CD14-positive monocyte (primary cell): ENCODE results near the gene SYNPO. TPM values are rescaled to one million over a fixed set of nuclear protein-coding genes. Genes with fewer than 3 reads are reported as not detected.
A peak's percentile ranks its signal among the peaks of the same experiment; 100 is the strongest.

Experiments
- DNase-seq, 3 donors: peaks; one replicate each; pipeline ENCODE4 v3.0.0-alpha.2; 2011 to 2022
- H2AFZ ChIP-seq: 2 replicates; pipeline ENCODE4 v1.6.0; 2012; ENCODE audit warnings: mild to moderate bottlenecking, low read depth, low read length, inconsistent platforms; ENCODE audit not compliant: insufficient read depth, poor library complexity, severe bottlenecking
- H3K27ac ChIP-seq, 2 donors: 1 replicate in 1 of 2; 2 replicates in 1 of 2; pipeline ENCODE4 v1.5.1; 2012 to 2013; ENCODE audit warnings: low read length in 2 of 2, control low read depth in 1 of 2, inconsistent platforms in 1 of 2, low read depth in 1 of 2, mild to moderate bottlenecking in 1 of 2
- H3K27me3 ChIP-seq, 2 donors: one replicate each; pipeline versions ENCODE4 v1.6.0 to v1.6.1; 2011 to 2013; ENCODE audit warnings: low read length in 2 of 2; ENCODE audit not compliant: control insufficient read depth in 2 of 2, insufficient read depth in 2 of 2
- H3K36me3 ChIP-seq, 2 donors: replicated peaks in 1 of 2; 1 replicate in 1 of 2; 2 replicates in 1 of 2; pipeline versions ENCODE4 v1.5.1 to v1.6.1; 2012 to 2013; ENCODE audit warnings: low read length in 2 of 2, control low read depth in 1 of 2, inconsistent platforms in 1 of 2, mild to moderate bottlenecking in 1 of 2; ENCODE audit not compliant: insufficient read depth in 2 of 2, control insufficient read depth in 1 of 2
- H3K4me1 ChIP-seq, 2 donors: 1 replicate in 1 of 2; 2 replicates in 1 of 2; pipeline versions ENCODE4 v1.5.1 to v1.6.1; 2012 to 2013; ENCODE audit warnings: low read length in 2 of 2, control low read depth in 1 of 2, inconsistent platforms in 1 of 2, mild to moderate bottlenecking in 1 of 2, moderate library complexity in 1 of 2; ENCODE audit not compliant: insufficient read depth in 2 of 2, control insufficient read depth in 1 of 2
- H3K4me2 ChIP-seq: replicated peaks from 2 replicates; pipeline ENCODE3; 2012; ENCODE audit warnings: low read length, moderate library complexity, mild to moderate bottlenecking; ENCODE audit not compliant: poor library complexity, severe bottlenecking; ENCODE audit errors: extremely low read depth
- H3K4me3 ChIP-seq, 3 experiments: fragments of 200-600 bp in 1 of 3; sonication (generic) in 1 of 3; replicated peaks in 1 of 3; 1 replicate in 2 of 3; 2 replicates in 1 of 3; pipeline ENCODE4 v1.5.1; 2011 to 2013; ENCODE audit warnings: low read length in 3 of 3, mild to moderate bottlenecking in 3 of 3, control low read depth in 2 of 3, low read depth in 2 of 3, inconsistent platforms in 1 of 3, moderate library complexity in 1 of 3
- H3K79me2 ChIP-seq: 2 replicates; pipeline ENCODE4 v1.6.0; 2012; ENCODE audit warnings: mild to moderate bottlenecking, control low read depth, inconsistent platforms, low read length, moderate library complexity; ENCODE audit not compliant: insufficient read depth
- H3K9ac ChIP-seq: 2 replicates; pipeline ENCODE4 v1.6.0; 2017; ENCODE audit warnings: low read length, mild to moderate bottlenecking; ENCODE audit not compliant: insufficient read depth, poor library complexity, severe bottlenecking
- H3K9me3 ChIP-seq, 2 donors: replicated peaks in 1 of 2; 1 replicate in 1 of 2; 2 replicates in 1 of 2; pipeline versions ENCODE4 v1.5.1 to v1.6.1; 2012 to 2013; ENCODE audit warnings: low read length in 2 of 2, control low read depth in 1 of 2; ENCODE audit not compliant: control insufficient read depth in 1 of 2, insufficient read depth in 1 of 2
- H4K20me1 ChIP-seq: 2 replicates; pipeline ENCODE4 v1.6.0; 2012; ENCODE audit warnings: mild to moderate bottlenecking, low read length, control low read depth, moderate library complexity; ENCODE audit not compliant: insufficient read depth
- H3K27ac Mint-ChIP-seq, 7 donors: one replicate each; pipeline ENCODE4 v1.8.0; 2020; ENCODE audit warnings: mild to moderate bottlenecking in 7 of 7, mixed read lengths in 7 of 7, moderate library complexity in 6 of 7, inconsistent platforms in 2 of 7
- H3K27me3 Mint-ChIP-seq, 3 donors: one replicate each; pipeline ENCODE4 v1.8.0; 2021 to 2022; ENCODE audit warnings: low read depth in 3 of 3, mild to moderate bottlenecking in 3 of 3, mixed read lengths in 3 of 3, moderate library complexity in 3 of 3, inconsistent platforms in 1 of 3
- H3K36me3 Mint-ChIP-seq, 2 donors: one replicate each; pipeline ENCODE4 v1.8.0; 2020; ENCODE audit warnings: mixed read lengths in 2 of 2, inconsistent platforms in 1 of 2, mild to moderate bottlenecking in 1 of 2
- H3K4me1 Mint-ChIP-seq: one replicate; pipeline ENCODE4 v1.8.0; 2020; ENCODE audit warnings: mild to moderate bottlenecking, mixed read lengths
- H3K4me3 Mint-ChIP-seq, 2 donors: one replicate each; pipeline ENCODE4 v1.8.0; 2020; ENCODE audit warnings: mild to moderate bottlenecking in 2 of 2, mixed read lengths in 2 of 2, moderate library complexity in 1 of 2
- H3K9me3 Mint-ChIP-seq, 7 donors: one replicate each; pipeline ENCODE4 v1.8.0; 2020 to 2022; ENCODE audit warnings: mixed read lengths in 7 of 7, mild to moderate bottlenecking in 6 of 7, moderate library complexity in 6 of 7, inconsistent platforms in 2 of 7
- CTCF ChIP-seq: fragments of 200-600 bp; IDR thresholded peaks from one replicate; pipeline ENCODE4 v1.8.0; 2022; ENCODE audit warnings: antibody characterized with exemption, mild to moderate bottlenecking
- WGBS: methylation state at CpG from one replicate; pipeline ENCODE4 v1.1.5; 2013; ENCODE audit warnings: missing lambda C conversion rate; ENCODE audit not compliant: insufficient coverage; 5-methylcytosine and 5-hydroxymethylcytosine counted together
- intact Hi-C, 2 donors: fragments of 100-400 bp; cut with micrococcal nuclease; formaldehyde crosslinking; loops; one replicate each; pipeline versions ENCODE4 v1.15.0 to v1.15.1; 2023
- polyA plus RNA-seq, 3 donors: library from polyadenylated mRNA; depleted of rRNA in 1 of 3; unstranded in 2 of 3; stranded (reverse) in 1 of 3; fragments of 300-500 nt in 2 of 3; fragments of >200 nt in 1 of 3; fragmentation: Illumina TruSeq in 2 of 3; gene quantifications; 1 replicate in 2 of 3; 2 replicates in 1 of 3; pipeline ENCODE4 v1.2.3, GENCODE V29; 2012 to 2021

SYNPO gene
- polyA plus RNA-seq, 3 donors: not detected

GRCh38 chr5:150624334-150625163, 15.9 kb upstream of the SYNPO start:
- TF ChIP-seq CTCF: no peak
- H3K9me3 Mint-ChIP-seq: peaks cover 0 to 6% (median 4%) of the 10 kb centered on the region in 7 donors
- H3K27me3 Mint-ChIP-seq: peaks cover 14 to 36% (median 21%) of the 10 kb centered on the region in 3 donors
- H4K20me1 ChIP-seq: no peaks in the 10 kb centered on the region
- 6% methylated on average over 72 of the region's 74 CpGs for WGBS
- no peaks in the 10 kb centered on the region for H3K79me2 ChIP-seq
- peaks cover 0 to 7% of the 10 kb centered on the region in 2 donors for H3K36me3 Mint-ChIP-seq
- no peaks in the 10 kb centered on the region for H3K9me3 ChIP-seq
- H3K4me1 ChIP-seq: peaks cover 21 to 22% of the 10 kb centered on the region in 2 donors
- peaks cover 11 to 29% of the 10 kb centered on the region in 2 donors for H3K27me3 ChIP-seq
- no peak for DNase-seq
- peak overlapping the region; percentile 0 for H3K9ac ChIP-seq
- H2AFZ ChIP-seq: peak overlapping the region; percentile 46
- H3K4me3 Mint-ChIP-seq: peak overlapping the region; percentile 72 to 94
- H3K27ac Mint-ChIP-seq: no peak overlapping the region
- H3K4me2 ChIP-seq: peak overlapping the region; percentile 73
- intact Hi-C loops: no loop called here
- H3K36me3 ChIP-seq: no peaks in the 10 kb centered on the region
- no peak overlapping the region for H3K27ac ChIP-seq
- H3K4me1 Mint-ChIP-seq: peaks cover 28% of the 10 kb centered on the region
- H3K4me3 ChIP-seq: peak overlapping the region in 1 of 3 experiments; percentile 64

GRCh38 chr5:150625164-150625535, 15.3 kb upstream of the SYNPO start:
- 39% methylated on average over 18 of the region's 19 CpGs for WGBS
- Mint-ChIP-seq H3K4me1 (peaks cover 28% of the 10 kb centered on the region), H3K27ac (no peak overlapping the region), H3K36me3 (peaks cover 0 to 7% of the 10 kb centered on the region in 2 donors), H3K9me3 (peaks cover 0 to 6% (median 4%) of the 10 kb centered on the region in 7 donors), H3K4me3 (peak overlapping the region; percentile 24 to 59), H3K27me3 (peaks cover 14 to 36% (median 21%) of the 10 kb centered on the region in 3 donors)
- H4K20me1 ChIP-seq: no peaks in the 10 kb centered on the region
- H3K4me2 ChIP-seq: peak overlapping the region; percentile 73
- peaks cover 21 to 22% of the 10 kb centered on the region in 2 donors for H3K4me1 ChIP-seq
- H3K9me3 ChIP-seq: no peaks in the 10 kb centered on the region
- no peaks in the 10 kb centered on the region for H3K79me2 ChIP-seq
- peak overlapping the region; percentile 46 for H2AFZ ChIP-seq
- peak overlapping the region in 1 of 3 experiments; percentile 64 for H3K4me3 ChIP-seq
- H3K27ac ChIP-seq: no peak overlapping the region
- intact Hi-C loops: no loop called here
- peaks cover 11 to 29% of the 10 kb centered on the region in 2 donors for H3K27me3 ChIP-seq
- no peaks in the 10 kb centered on the region for H3K36me3 ChIP-seq
- H3K9ac ChIP-seq: peak overlapping the region; percentile 0
- no peak for TF ChIP-seq CTCF
- no peak for DNase-seq
